ENCODE results near the gene COBL.

The COBL gene

DNA sequence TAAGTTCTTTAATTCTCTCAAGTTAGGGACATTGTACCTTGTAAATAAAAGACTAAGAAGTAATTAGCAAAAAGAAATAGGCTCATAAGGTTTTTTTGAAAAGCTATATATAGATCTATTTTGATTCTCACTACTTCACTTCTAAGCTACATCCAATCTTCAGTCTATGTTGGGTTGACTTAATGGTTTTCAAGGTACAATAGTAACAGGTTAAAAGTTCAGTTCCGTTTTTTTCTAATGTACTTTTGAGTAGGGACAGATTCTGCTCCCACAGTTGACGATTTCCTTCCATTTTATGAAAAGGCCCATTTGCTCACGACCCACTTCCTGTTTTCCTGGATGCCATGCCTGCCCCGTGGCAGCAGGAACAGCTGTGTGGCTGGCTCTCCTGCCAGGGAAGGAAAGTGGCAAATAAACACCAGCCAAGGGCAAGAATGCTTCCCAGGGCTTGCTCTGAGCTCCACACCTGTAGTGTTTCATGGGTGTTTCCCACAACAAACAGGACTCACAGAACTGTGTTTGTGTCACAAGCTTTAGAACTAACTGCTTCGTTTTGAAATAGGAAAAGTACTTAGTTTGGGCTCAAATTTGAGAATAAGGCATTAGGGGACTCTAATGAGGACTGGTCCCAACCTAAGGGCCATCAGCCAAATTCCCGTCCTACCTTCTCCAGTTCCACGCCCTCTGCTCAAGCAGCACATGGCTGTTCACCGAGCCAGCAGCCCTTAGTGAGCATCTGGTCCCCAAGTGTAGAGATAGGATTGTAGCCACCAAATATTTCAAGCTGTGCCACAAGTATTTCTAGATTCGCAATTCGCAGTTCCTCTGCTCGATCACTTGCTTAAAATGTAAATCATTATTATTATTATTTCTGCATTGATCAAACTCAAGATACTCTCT lies 240.7 kb downstream of the COBL start:
- in situ Hi-C loops (cut with HindIII; ENCODE audit: low sequenced_read_pairs), result no loop called here
- TF ChIP-seq, protein P1, sequence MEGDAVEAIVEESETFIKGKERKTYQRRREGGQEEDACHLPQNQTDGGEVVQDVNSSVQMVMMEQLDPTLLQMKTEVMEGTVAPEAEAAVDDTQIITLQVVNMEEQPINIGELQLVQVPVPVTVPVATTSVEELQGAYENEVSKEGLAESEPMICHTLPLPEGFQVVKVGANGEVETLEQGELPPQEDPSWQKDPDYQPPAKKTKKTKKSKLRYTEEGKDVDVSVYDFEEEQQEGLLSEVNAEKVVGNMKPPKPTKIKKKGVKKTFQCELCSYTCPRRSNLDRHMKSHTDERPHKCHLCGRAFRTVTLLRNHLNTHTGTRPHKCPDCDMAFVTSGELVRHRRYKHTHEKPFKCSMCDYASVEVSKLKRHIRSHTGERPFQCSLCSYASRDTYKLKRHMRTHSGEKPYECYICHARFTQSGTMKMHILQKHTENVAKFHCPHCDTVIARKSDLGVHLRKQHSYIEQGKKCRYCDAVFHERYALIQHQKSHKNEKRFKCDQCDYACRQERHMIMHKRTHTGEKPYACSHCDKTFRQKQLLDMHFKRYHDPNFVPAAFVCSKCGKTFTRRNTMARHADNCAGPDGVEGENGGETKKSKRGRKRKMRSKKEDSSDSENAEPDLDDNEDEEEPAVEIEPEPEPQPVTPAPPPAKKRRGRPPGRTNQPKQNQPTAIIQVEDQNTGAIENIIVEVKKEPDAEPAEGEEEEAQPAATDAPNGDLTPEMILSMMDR (IDR thresholded peaks at IDR 0.05; ENCODE audit: low read depth, low read length, missing control alignments), result no peak
- H3K4me3 ChIP-seq (ENCODE audit: low read depth, low read length), result no peak overlapping the region
- DNase-seq (ENCODE audit: low read depth), result no peak

GRCh38 chr7:51073171-51073570 lies 243.4 kb downstream of the COBL start:
- TF ChIP-seq, protein P1 (IDR thresholded peaks at IDR 0.05; ENCODE audit: low read depth, low read length, missing control alignments), result no peak
- DNase-seq (ENCODE audit: low read depth), result no peak
- no peak overlapping the region for H3K4me3 ChIP-seq (ENCODE audit: low read depth, low read length)
- in situ Hi-C loops (cut with HindIII; ENCODE audit: low sequenced_read_pairs), result no loop called here

DNA sequence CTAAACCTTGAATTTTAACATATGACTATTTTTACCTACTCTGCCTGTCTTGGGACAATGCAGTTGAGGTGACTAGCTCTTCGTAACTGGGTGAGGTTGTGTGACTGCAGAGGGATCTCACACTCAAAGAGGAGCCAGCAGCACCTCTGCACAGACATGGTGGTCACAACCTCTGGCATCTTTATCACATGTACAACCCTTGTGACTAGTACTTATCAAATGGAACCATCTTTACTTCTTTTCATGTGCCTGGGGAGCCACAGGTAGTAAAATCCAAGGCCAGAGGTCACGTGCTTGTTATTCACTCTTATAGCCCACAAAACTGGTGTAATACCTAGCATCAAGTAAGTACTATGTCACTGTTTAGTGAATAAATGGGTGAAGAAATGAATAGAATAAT lies 244.3 kb downstream of the COBL start:
- DNase-seq (ENCODE audit: low read depth), result no peak
- TF ChIP-seq, protein P1 (IDR thresholded peaks at IDR 0.05; ENCODE audit: low read depth, low read length, missing control alignments), result no peak
- in situ Hi-C loops (cut with HindIII; ENCODE audit: low sequenced_read_pairs), result no loop called here
- no peak overlapping the region for H3K4me3 ChIP-seq (ENCODE audit: low read depth, low read length)

DNA sequence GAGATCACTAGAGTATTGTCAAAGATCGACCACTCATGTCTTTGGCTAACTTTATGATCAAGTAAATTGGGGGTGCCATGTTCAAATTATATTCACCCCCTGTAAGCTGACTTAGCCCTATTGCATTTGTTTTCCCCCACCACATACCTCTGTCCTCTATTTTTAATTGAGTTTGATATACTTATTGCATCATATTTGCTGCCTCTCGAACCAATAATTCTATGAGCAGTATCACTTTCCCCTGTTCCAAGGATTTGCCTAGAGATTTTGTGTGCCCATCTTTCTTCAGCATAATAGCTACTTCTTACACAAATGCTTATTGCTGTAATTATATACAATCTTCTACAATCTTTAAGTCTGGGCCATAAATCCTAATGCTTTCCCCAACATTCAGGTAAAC lies 245.2 kb downstream of the COBL start:
- DNase-seq (ENCODE audit: low read depth), result no peak
- TF ChIP-seq, protein P1 (IDR thresholded peaks at IDR 0.05; ENCODE audit: low read depth, low read length, missing control alignments), result no peak
- H3K4me3 ChIP-seq (ENCODE audit: low read depth, low read length), result no peak overlapping the region
- in situ Hi-C loops (cut with HindIII; ENCODE audit: low sequenced_read_pairs), result no loop called here

- DNase-seq (ENCODE audit: low read depth), result no peak
- TF ChIP-seq, protein P1 (IDR thresholded peaks at IDR 0.05; ENCODE audit: low read depth, low read length, missing control alignments), result no peak
- in situ Hi-C loops (cut with HindIII; ENCODE audit: low sequenced_read_pairs), result no loop called here
- H3K4me3 ChIP-seq (ENCODE audit: low read depth, low read length), result no peak overlapping the region
These were observed 246.5 kb downstream of the COBL start for GRCh38 chr7:51070151-51070550.

DNA sequence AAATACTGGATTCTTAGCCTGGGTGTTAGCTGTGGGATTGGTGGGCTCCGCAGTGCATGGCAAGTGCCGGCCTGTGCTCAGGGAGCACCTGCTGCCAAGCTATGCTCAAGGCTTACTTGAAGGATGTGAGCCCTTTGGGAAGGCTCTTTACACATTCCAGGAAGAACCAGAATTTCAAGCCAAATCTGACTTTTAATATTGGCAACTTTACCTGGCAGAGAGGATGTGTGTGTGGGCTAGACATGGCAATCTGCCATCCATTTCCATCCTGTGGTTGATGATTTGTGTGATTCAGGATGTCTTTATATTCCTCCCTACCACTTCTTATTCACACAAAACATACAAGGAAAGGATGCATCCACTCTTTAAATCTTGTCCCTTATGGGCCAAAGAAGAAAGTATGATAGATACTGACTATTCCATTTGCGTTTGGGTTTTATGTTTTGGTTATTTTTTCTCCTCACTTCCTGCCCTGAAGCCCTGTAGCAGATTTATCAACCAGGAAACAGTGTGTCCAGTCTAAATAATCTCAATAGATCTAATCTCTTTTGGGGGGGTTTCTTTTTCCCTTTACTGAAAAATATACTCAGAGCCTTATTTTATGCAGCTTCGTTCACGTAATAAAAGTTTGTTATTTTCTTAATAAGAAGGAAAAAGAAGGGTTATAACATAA lies 247.1 kb downstream of the COBL start:
- in situ Hi-C loops (cut with HindIII; ENCODE audit: low sequenced_read_pairs), result no loop called here
- H3K4me3 ChIP-seq (ENCODE audit: low read depth, low read length), result no peak overlapping the region
- peak; percentile 69 for DNase-seq (ENCODE audit: low read depth)
- TF ChIP-seq, protein P1 (IDR thresholded peaks at IDR 0.05; ENCODE audit: low read depth, low read length, missing control alignments), result no peak
